ENCODE data around the gene MED23.

- TF ChIP-seq, protein P1, sequence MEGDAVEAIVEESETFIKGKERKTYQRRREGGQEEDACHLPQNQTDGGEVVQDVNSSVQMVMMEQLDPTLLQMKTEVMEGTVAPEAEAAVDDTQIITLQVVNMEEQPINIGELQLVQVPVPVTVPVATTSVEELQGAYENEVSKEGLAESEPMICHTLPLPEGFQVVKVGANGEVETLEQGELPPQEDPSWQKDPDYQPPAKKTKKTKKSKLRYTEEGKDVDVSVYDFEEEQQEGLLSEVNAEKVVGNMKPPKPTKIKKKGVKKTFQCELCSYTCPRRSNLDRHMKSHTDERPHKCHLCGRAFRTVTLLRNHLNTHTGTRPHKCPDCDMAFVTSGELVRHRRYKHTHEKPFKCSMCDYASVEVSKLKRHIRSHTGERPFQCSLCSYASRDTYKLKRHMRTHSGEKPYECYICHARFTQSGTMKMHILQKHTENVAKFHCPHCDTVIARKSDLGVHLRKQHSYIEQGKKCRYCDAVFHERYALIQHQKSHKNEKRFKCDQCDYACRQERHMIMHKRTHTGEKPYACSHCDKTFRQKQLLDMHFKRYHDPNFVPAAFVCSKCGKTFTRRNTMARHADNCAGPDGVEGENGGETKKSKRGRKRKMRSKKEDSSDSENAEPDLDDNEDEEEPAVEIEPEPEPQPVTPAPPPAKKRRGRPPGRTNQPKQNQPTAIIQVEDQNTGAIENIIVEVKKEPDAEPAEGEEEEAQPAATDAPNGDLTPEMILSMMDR (conservative IDR thresholded peaks at IDR 0.05 in 1 of 2, IDR thresholded peaks at IDR 0.05 in 1 of 2; ENCODE audit: low read depth in 1 of 2, low read length in 2 of 2): no peak
- no peak for TF ChIP-seq EZH2 (IDR thresholded peaks at IDR 0.05; ENCODE audit: low read length, missing control alignments)
These were observed 76.1 kb downstream of the MED23 start for GRCh38 chr6:131551902-131552301.

All from fibroblast of lung (primary cell).